KG1 (cell line): ENCODE measurements around the gene NBAS.
"Not testable (repeated sequence)": the region's sequence is repeated elsewhere in the genome, so short reads cannot be mapped to it uniquely, and the experiment has no call there.

ENCODE experiments used
- DNase-seq: peaks from one replicate; lab custom pipeline; 2025; lab: John Stamatoyannopoulos, UW

Gene NBAS

GRCh38 chr2:15527074-15527739, 33.9 kb downstream of the NBAS start:
- DNase-seq: no peak

GRCh38 chr2:15521641-15522181, 39.4 kb downstream of the NBAS start:
- DNase-seq: no peak

- no peak for DNase-seq
Observed at GRCh38 chr2:15520346-15520745, 40.8 kb downstream of the NBAS start.

- not testable (repeated sequence) for DNase-seq
Observed at GRCh38 chr2:15518759-15519158, 42.4 kb downstream of the NBAS start.

- DNase-seq: no peak
Observed at GRCh38 chr2:15517793-15518192, 43.3 kb downstream of the NBAS start.

- DNase-seq: no peak
Observed at GRCh38 chr2:15511686-15512085, 49.4 kb downstream of the NBAS start.

GRCh38 chr2:15510552-15510951, 50.6 kb downstream of the NBAS start:
- no peak for DNase-seq

- no peak for DNase-seq
Observed at GRCh38 chr2:15510131-15510530, 51.0 kb downstream of the NBAS start.

- DNase-seq: no peak
Observed at GRCh38 chr2:15507697-15508096, 53.4 kb downstream of the NBAS start.

GRCh38 chr2:15507061-15507460, 54.1 kb downstream of the NBAS start:
- DNase-seq: no peak

GRCh38 chr2:15506229-15506819, 54.8 kb downstream of the NBAS start:
- no peak for DNase-seq

- DNase-seq: no peak
Observed at GRCh38 chr2:15504882-15505663, 56.1 kb downstream of the NBAS start.

- not testable (repeated sequence) for DNase-seq
Observed at GRCh38 chr2:15499251-15499650, 61.9 kb downstream of the NBAS start.

- DNase-seq: no peak
Observed at GRCh38 chr2:15498554-15498953, 62.6 kb downstream of the NBAS start.

GRCh38 chr2:15494877-15495276, 66.3 kb downstream of the NBAS start:
- no peak for DNase-seq

GRCh38 chr2:15492773-15493325, 68.3 kb downstream of the NBAS start:
- DNase-seq: no peak

- no peak for DNase-seq
Observed at GRCh38 chr2:15486770-15487169, 74.4 kb downstream of the NBAS start.

GRCh38 chr2:15485949-15486348, 75.2 kb downstream of the NBAS start:
- no peak for DNase-seq

- no peak for DNase-seq
Observed at GRCh38 chr2:15481000-15481399, 80.1 kb downstream of the NBAS start.

GRCh38 chr2:15480552-15480951, 80.6 kb downstream of the NBAS start:
- no peak for DNase-seq

GRCh38 chr2:15472876-15473275, 88.3 kb downstream of the NBAS start:
- DNase-seq: no peak

- no peak for DNase-seq
Observed at GRCh38 chr2:15472133-15472532, 89.0 kb downstream of the NBAS start.

- DNase-seq: no peak
Observed at GRCh38 chr2:15471606-15472005, 89.5 kb downstream of the NBAS start.
